SK-N-SH treated with all-trans-retinoic acid at 6 μM for 48 hours (cell line): ENCODE measurements around the gene UCN3.

ENCODE experiments used
- ATAC-seq: fragments of 200-7000 bp; cut with Tn5 transposase; 3 replicates; pipeline ENCODE4 v1.9.1; 2020; ENCODE audit warnings: mild to moderate bottlenecking, moderate library complexity
- ARNTL ChIP-seq: fragments of 450-650 bp; formaldehyde crosslinking; IDR thresholded peaks from 2 replicates; pipeline ENCODE4 v1.5.0; 2020; ENCODE audit warnings: low read depth, mild to moderate bottlenecking, moderate library complexity, borderline replicate concordance
- BACH2 ChIP-seq: fragments of 250-450 bp; sonication (Bioruptor Pico); IDR thresholded peaks from 2 replicates; pipeline ENCODE4 v1.9.0; 2021; ENCODE audit warnings: mild to moderate bottlenecking, borderline replicate concordance
- ESRRG ChIP-seq: fragments of 250-450 bp; sonication (Bioruptor Pico); IDR thresholded peaks from 2 replicates; pipeline ENCODE4 v1.6.1; 2021; ENCODE audit warnings: mild to moderate bottlenecking
- GLIS3 ChIP-seq: fragments of 250-450 bp; sonication (Bioruptor Pico); IDR thresholded peaks from 2 replicates; pipeline ENCODE4 v1.5.0; 2020; ENCODE audit warnings: mild to moderate bottlenecking, moderate library complexity
- ISL1 ChIP-seq: fragments of 250-450 bp; sonication (Bioruptor Pico); IDR thresholded peaks from 2 replicates; pipeline ENCODE4 v2.1.2; 2022; ENCODE audit warnings: mild to moderate bottlenecking, moderate library complexity
- OSR1 ChIP-seq: fragments of 250-450 bp; sonication (Bioruptor Pico); IDR thresholded peaks from 2 replicates; pipeline ENCODE4 v1.8.0; 2022; ENCODE audit warnings: moderate library complexity, mild to moderate bottlenecking, inconsistent platforms
- PPARA ChIP-seq: fragments of 250-450 bp; sonication (Bioruptor Pico); IDR thresholded peaks from 2 replicates; pipeline ENCODE4 v1.5.0; 2020; ENCODE audit warnings: mild to moderate bottlenecking, borderline replicate concordance
- RARB ChIP-seq: fragments of 250-450 bp; sonication (Bioruptor Pico); IDR thresholded peaks from 2 replicates; pipeline ENCODE4 v1.8.0; 2021; ENCODE audit warnings: mild to moderate bottlenecking, moderate library complexity
- SNAI2 ChIP-seq: fragments of 250-450 bp; sonication (Bioruptor Pico); IDR thresholded peaks from 2 replicates; pipeline ENCODE4 v1.5.0; 2020; ENCODE audit warnings: mild to moderate bottlenecking, moderate library complexity
- TCF4 ChIP-seq: fragments of 250-450 bp; sonication (Bioruptor Pico); IDR thresholded peaks from 2 replicates; pipeline ENCODE4 v1.8.0; 2021; ENCODE audit warnings: mild to moderate bottlenecking, moderate library complexity, borderline replicate concordance
- TOX ChIP-seq: fragments of 250-450 bp; sonication (Bioruptor Pico); IDR thresholded peaks from 2 replicates; pipeline ENCODE4 v1.8.0; 2021; ENCODE audit warnings: mild to moderate bottlenecking, moderate library complexity, borderline replicate concordance
- ZC3H10 ChIP-seq: fragments of 250-450 bp; sonication (Bioruptor Pico); IDR thresholded peaks from 2 replicates; pipeline ENCODE4 v1.5.1; 2021; ENCODE audit warnings: mild to moderate bottlenecking, moderate library complexity
- ZFP3 ChIP-seq: fragments of 250-450 bp; sonication (Bioruptor Pico); IDR thresholded peaks from 2 replicates; pipeline ENCODE4 v1.5.0; 2020; ENCODE audit warnings: mild to moderate bottlenecking, moderate library complexity
- ZFP30 ChIP-seq: fragments of 450-650 bp; formaldehyde crosslinking; IDR thresholded peaks from 2 replicates; pipeline ENCODE4 v1.5.0; 2022; ENCODE audit warnings: mild to moderate bottlenecking, moderate library complexity
- ZNF565 ChIP-seq: fragments of 450-650 bp; formaldehyde crosslinking; conservative IDR thresholded peaks from 2 replicates; pipeline ENCODE4 v1.5.0; 2020; ENCODE audit warnings: low read depth, mild to moderate bottlenecking, moderate library complexity
- ZNF70 ChIP-seq: fragments of 450-650 bp; formaldehyde crosslinking; IDR thresholded peaks from 2 replicates; pipeline ENCODE4 v1.5.0; 2020; ENCODE audit warnings: mild to moderate bottlenecking, moderate library complexity
- TF ChIP-seq, protein P1 (sequence below): fragments of 250-450 bp; sonication (Bioruptor Pico); IDR thresholded peaks from 2 replicates; pipeline ENCODE4 v1.5.0; 2020; ENCODE audit warnings: mild to moderate bottlenecking, moderate library complexity
- TF ChIP-seq, protein P2 (sequence below): fragments of 250-450 bp; sonication (Bioruptor Pico); IDR thresholded peaks from 2 replicates; pipeline ENCODE4 v1.5.1; 2021; ENCODE audit warnings: mild to moderate bottlenecking, moderate library complexity
- TF ChIP-seq, protein P3 (sequence below): fragments of 250-450 bp; sonication (Bioruptor Pico); IDR thresholded peaks from 2 replicates; pipeline ENCODE4 v1.5.1; 2020; ENCODE audit warnings: low read depth, mild to moderate bottlenecking, moderate library complexity
- TF ChIP-seq, protein P4 (sequence below): fragments of 250-450 bp; sonication (Bioruptor Pico); IDR thresholded peaks from 2 replicates; pipeline ENCODE4 v1.8.0; 2021; ENCODE audit warnings: low read depth, mild to moderate bottlenecking, moderate library complexity, borderline replicate concordance

Gene UCN3

DNA sequence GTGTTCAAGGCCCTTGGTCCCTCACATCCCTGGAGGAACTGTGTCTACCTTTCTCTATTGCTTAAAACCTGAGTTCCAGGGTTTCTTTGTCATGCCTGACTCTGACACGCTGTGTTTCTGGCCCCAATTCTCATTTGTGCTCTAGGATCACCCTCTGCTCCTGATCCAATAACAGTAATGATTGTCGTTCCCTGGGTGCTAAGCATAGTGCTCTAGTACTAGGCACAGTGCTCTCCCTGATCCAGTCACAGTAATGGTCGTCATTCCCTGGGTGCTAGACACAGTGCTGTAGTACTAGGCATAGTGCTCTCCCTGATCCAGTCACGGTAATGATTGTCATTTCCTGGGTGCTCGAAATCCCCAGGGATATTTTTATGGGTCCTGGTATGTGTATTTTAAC, 46.6 kb upstream of the UCN3 start:
- ATAC-seq: no peak

GRCh38 chr10:5319863-5320262, 44.9 kb upstream of the UCN3 start:
- TF ChIP-seq BACH2 (CRISPR knock-in tag) (no peak), GLIS3 (CRISPR knock-in tag) (no peak), SNAI2 (CRISPR knock-in tag) (no peak), TOX (CRISPR knock-in tag) (no peak), OSR1 (CRISPR knock-in tag) (no peak), ZNF70 (CRISPR knock-in tag) (no peak), ISL1 (CRISPR knock-in tag) (no peak), ESRRG (CRISPR knock-in tag) (no peak), ZNF565 (CRISPR knock-in tag) (no peak), ARNTL (CRISPR knock-in tag) (no peak), PPARA (no peak)
- TF ChIP-seq, protein P1, sequence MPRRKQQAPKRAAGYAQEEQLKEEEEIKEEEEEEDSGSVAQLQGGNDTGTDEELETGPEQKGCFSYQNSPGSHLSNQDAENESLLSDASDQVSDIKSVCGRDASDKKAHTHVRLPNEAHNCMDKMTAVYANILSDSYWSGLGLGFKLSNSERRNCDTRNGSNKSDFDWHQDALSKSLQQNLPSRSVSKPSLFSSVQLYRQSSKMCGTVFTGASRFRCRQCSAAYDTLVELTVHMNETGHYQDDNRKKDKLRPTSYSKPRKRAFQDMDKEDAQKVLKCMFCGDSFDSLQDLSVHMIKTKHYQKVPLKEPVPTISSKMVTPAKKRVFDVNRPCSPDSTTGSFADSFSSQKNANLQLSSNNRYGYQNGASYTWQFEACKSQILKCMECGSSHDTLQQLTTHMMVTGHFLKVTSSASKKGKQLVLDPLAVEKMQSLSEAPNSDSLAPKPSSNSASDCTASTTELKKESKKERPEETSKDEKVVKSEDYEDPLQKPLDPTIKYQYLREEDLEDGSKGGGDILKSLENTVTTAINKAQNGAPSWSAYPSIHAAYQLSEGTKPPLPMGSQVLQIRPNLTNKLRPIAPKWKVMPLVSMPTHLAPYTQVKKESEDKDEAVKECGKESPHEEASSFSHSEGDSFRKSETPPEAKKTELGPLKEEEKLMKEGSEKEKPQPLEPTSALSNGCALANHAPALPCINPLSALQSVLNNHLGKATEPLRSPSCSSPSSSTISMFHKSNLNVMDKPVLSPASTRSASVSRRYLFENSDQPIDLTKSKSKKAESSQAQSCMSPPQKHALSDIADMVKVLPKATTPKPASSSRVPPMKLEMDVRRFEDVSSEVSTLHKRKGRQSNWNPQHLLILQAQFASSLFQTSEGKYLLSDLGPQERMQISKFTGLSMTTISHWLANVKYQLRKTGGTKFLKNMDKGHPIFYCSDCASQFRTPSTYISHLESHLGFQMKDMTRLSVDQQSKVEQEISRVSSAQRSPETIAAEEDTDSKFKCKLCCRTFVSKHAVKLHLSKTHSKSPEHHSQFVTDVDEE (CRISPR knock-in tag): no peak
- TF ChIP-seq, protein P2, sequence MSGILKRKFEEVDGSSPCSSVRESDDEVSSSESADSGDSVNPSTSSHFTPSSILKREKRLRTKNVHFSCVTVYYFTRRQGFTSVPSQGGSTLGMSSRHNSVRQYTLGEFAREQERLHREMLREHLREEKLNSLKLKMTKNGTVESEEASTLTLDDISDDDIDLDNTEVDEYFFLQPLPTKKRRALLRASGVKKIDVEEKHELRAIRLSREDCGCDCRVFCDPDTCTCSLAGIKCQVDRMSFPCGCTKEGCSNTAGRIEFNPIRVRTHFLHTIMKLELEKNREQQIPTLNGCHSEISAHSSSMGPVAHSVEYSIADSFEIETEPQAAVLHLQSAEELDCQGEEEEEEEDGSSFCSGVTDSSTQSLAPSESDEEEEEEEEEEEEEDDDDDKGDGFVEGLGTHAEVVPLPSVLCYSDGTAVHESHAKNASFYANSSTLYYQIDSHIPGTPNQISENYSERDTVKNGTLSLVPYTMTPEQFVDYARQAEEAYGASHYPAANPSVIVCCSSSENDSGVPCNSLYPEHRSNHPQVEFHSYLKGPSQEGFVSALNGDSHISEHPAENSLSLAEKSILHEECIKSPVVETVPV (CRISPR knock-in tag): no peak
- TF ChIP-seq, protein P3, sequence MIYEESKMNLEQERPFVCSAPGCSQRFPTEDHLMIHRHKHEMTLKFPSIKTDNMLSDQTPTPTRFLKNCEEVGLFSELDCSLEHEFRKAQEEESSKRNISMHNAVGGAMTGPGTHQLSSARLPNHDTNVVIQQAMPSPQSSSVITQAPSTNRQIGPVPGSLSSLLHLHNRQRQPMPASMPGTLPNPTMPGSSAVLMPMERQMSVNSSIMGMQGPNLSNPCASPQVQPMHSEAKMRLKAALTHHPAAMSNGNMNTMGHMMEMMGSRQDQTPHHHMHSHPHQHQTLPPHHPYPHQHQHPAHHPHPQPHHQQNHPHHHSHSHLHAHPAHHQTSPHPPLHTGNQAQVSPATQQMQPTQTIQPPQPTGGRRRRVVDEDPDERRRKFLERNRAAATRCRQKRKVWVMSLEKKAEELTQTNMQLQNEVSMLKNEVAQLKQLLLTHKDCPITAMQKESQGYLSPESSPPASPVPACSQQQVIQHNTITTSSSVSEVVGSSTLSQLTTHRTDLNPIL (CRISPR knock-in tag): no peak
- ATAC-seq: no peak

More for the DNA sequence above, 46.6 kb upstream of the UCN3 start:
- TF ChIP-seq ARNTL (CRISPR knock-in tag) (no peak), ZFP3 (CRISPR knock-in tag) (no peak), ZC3H10 (CRISPR knock-in tag) (no peak), GLIS3 (CRISPR knock-in tag) (no peak), RARB (CRISPR knock-in tag) (no peak), SNAI2 (CRISPR knock-in tag) (no peak)
- TF ChIP-seq, protein P4, sequence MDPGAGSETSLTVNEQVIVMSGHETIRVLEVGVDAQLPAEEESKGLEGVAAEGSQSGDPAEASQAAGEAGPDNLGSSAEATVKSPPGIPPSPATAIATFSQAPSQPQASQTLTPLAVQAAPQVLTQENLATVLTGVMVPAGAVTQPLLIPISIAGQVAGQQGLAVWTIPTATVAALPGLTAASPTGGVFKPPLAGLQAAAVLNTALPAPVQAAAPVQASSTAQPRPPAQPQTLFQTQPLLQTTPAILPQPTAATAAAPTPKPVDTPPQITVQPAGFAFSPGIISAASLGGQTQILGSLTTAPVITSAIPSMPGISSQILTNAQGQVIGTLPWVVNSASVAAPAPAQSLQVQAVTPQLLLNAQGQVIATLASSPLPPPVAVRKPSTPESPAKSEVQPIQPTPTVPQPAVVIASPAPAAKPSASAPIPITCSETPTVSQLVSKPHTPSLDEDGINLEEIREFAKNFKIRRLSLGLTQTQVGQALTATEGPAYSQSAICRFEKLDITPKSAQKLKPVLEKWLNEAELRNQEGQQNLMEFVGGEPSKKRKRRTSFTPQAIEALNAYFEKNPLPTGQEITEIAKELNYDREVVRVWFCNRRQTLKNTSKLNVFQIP (CRISPR knock-in tag): no peak

DNA sequence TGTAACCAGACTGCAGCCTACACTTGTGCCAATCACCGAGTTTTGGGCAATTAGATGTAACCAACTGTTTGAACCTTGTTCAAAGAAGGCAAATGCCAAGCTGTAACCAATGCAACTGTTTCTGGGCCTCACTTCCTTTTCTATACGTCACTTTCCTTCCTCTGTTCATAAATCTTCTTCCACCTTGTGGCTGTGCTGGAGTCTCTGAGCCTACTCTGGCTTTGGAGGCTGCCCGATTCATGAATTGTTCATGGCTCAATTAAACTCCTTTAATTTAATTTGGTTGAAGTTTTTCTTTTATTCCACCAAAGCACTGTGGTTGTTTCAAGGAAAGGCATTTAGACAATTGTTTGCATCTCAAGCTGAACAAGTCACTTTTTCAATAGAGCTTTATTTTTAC, 43.5 kb upstream of the UCN3 start:
- TF ChIP-seq TCF4 (CRISPR knock-in tag) (no peak), ARNTL (CRISPR knock-in tag) (no peak)
- no peak for ATAC-seq

DNA sequence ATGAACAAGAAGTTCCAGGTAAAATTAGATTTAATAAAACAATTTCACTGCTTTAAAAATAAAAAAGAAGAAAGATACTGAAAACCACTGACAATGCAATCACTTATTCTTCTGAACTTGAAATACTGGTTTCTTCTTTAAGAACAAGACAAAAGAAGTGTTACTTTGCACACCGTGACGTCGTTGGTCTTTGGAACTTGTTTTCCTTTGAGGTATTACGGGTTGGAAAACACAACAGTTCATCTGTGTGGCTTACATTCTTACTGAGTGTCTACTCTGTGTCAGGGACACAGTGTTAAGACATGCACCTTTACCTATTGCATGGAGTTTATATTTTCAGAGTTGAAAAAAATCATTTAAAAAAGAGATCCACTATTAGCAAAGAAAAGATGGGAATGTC, 41.3 kb upstream of the UCN3 start:
- TF ChIP-seq ESRRG (CRISPR knock-in tag) (no peak), ZFP30 (CRISPR knock-in tag) (no peak), OSR1 (CRISPR knock-in tag) (no peak)
- ATAC-seq: no peak

DNA sequence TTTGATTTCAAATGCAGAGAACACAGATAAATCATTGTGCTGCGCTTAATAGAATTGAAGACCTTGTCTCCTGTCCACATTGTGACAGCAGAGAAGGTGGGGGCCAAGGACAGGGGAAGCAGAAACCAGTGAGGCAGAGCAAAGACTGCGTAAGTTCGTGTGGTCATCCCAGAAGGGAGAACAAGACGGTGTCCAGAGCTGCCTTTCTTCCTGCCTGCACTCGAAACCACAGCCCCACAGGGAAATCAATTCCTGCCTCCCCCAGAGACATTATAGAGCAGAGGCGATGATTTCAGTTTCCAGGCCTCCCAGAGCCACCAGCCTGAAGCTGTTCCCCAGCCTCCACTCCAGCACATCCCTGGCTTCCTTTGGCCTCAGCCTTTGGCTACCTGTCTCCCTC, 39.7 kb upstream of the UCN3 start:
- no peak for ATAC-seq
- no peak for TF ChIP-seq ZNF70 (CRISPR knock-in tag)
- no peak for TF ChIP-seq OSR1 (CRISPR knock-in tag)
- TF ChIP-seq ARNTL (CRISPR knock-in tag): no peak
- TF ChIP-seq PPARA: no peak
- no peak for TF ChIP-seq ESRRG (CRISPR knock-in tag)
- TF ChIP-seq ZNF565 (CRISPR knock-in tag): no peak
- TF ChIP-seq BACH2 (CRISPR knock-in tag): no peak
